Activated CD8-positive, alpha-beta memory T cell treated with anti-CD3 and anti-CD28 coated beads for 48 hours (primary cell): Measurements from ENCODE around the gene AKAP6.

Experiments used
- DNase-seq, 3 experiments: peaks; one replicate each; pipeline ENCODE4 v3.0.0-alpha.2; 2020; ENCODE audit warnings: low read depth in 2 of 3, low spot score in 2 of 3

The AKAP6 gene

DNA sequence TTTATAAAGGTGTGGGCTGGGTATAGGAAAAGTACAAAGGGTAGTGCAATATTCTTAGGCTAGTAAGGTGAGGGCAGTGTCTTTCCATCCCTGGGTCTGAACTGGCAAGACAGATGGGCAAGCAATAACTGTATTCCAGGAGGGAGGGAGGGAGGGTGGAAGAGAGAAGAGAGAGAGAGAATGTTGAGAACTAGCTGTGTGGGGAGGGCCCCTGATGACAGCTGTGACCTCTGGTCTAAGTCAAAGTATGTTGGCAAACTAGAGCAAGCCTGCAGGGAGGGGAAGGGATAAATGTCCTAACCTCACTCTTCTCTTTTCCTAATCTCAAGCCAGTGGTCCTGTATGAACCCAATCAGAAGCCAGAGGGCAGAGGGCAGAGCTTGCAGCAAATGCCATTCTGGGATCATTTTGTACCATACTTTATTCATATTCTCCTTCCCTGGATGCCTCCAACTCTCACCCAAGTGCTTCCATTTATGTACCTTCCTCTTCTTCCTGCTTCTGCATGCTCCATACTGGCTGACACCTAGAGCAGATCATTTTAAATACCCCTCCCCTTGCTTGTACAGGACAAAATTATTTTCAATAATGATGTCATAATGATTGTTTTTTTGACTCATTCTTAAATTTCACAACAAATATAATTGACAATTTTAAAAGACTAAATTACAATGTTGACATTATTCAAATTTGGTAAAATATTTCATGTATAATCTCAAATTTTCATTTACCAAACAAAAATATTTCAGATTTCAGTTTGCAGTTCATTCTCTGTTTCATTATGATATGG lies 75.9 kb downstream of the AKAP6 start:
- no peak for DNase-seq

DNA sequence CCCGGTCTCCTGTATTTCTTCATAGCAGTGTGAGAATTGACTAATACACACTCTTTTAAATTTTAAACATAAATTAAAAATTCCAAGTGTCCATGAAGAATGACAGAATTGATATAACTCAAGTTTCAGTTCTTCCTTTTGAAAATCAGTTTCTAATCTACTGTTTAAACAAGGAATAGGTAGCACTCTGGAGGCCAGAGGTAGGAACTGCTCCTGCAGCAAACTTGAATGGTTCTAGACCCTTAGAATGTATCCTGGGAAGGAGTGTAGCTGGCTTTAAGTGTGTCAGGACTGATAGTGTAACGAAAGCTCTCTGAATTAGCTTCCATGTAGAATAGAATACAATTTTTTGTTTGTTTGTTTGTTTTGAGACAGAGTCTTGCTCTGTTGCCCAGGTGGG lies 76.8 kb downstream of the AKAP6 start:
- DNase-seq = no peak

DNA sequence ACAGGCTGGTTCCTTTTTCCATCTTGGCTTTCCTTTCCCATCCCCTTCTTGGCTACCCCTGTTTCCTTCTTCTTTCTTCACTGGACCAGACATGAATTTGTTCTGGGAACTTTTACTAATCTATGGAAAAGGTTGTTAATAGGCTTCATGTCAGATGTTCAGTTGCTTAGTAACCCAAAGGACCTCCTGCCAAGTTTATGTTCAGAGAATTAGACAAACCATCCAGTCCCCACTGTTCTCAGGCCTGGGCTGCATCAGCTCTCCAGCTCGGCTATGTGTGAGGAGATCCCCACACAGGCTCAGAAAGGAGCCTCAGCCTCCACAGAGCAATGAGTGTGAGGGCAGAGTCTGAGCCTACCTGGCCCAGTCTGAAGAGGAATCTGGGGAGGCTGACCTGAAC lies 78.0 kb downstream of the AKAP6 start:
- DNase-seq = no peak

DNA sequence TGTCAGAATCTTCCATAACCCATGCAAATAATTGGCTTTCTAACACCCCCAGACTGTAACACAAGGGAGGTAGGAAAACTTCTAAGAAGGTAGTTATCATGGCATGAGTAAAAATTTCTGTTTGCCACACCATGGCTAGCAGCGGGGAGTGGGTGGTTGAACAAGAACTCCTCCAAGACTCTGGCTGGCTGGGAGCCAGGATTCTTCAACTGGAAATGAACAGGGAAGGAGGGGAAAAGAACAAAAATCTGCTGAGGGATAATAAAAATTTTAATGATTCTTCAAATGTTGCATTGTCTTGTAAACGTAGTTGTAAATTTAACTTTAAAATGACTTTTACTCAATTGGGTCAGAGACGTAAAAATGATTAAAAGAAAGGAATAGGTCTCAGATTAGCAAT lies 78.9 kb downstream of the AKAP6 start:
- DNase-seq = no peak

DNA sequence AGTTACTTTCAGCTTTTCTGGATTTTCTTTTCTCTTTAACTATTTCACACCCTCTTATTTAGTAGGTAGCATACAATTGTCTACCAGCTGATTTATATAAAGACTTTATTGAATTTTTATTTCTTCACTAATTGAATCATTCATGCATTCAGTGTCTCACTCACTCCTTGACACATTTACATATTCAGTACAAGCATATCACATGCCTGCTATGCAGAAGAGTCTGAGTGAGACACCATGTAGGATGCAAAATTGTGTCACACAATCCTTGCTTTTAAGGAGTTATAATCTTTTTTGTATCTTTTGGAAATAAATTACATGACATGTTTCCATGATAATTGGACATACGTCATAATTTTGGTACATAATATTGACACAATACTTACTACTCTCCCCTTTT lies 83.0 kb downstream of the AKAP6 start:
- DNase-seq = no peak

DNA sequence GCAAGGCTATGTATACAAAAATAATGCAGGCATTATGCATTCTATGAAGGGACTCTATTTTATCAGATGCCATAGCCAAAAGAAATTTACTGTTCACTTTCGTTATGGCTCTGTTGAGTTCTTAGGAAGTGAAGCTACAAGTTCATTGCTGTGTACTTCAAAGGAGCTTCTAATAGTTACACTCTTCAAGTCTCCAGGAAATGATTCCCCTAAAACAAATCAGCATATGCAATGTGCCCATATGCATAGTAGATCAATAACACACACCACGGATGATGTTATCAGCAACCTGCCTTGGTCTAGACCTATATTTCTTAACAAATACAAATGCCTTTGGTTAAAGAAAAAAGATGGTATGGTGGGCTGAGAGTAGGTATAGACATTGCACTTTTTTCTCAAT lies 83.4 kb downstream of the AKAP6 start:
- DNase-seq = no peak

DNA sequence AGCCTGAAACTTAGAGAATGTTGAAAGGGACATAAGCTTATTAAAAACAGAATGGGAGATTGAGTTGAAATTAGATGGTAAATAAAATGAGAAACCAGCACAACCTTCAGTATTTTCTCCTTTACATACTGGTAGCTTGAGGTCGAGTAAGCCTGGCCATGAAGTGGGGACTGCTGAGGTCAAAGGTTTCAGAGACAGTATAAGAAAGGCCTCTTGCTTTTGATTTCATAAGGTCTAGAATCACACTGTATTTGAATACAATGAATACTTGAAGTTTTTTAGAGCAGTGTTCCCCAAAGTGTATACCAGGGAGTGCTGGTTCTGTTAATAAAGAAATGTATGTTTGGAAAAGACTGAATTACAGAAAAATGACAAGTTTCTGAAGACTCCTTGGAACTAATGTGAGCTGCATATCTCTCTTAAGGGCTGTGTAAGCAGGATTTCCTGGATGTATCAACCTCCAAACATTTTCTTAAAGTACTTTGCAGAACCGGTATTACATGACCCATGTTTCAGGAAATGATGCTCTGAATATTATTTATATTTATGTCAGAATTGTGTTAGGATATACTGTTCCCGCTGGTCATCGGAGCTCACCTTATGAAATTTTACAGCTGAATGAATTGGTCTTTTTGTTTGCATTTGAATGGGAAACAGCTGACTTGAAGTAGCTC lies 85.0 kb downstream of the AKAP6 start:
- no peak for DNase-seq

DNA sequence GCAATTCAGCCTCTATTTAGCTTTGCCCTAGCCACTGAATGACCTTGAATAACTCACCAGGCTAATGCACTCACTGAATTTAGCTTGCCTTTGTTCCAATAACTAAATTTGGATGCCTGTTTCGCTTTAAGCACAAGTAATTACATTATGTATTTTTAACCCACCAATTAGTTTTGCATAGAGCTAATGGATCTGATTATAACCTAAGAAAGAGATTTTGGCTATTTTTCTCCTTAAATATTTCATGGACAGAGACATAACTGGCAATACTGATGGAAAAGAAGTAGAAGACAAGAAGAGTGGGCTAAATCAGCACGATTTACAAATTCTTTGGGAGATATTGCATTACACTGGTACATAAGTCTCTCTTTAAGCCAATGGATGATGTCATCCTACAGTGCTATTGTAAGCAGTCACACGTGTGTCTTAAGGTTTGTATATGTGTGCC lies 85.7 kb downstream of the AKAP6 start:
- no peak for DNase-seq

DNA sequence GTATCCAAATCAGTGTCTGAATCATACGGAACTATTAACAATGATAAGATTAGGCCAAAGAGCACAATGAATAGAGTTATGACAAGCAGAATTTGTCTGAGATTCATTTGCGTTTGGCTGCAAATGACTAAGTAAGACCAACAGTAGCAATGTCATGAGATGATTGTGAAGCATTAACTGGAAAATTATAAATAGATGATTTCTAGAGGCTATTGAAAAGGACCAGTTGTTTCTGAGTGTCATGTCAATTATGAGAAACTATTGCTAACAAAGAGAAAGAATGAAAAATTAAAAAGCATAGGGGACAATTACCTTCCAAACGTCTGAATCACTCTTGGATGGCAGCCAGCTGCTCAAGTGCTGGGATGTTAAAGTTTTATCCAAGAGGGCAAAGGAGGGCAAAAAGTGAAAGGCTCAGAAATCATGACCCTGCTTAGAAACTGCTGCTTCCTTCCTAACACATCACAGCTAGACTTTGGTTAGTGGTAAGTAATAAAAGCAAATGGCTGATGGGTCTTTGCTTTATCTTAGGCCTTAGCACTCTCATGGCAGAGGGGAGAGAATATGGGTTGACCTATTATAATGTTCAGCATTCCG lies 89.0 kb downstream of the AKAP6 start:
- DNase-seq = no peak

DNA sequence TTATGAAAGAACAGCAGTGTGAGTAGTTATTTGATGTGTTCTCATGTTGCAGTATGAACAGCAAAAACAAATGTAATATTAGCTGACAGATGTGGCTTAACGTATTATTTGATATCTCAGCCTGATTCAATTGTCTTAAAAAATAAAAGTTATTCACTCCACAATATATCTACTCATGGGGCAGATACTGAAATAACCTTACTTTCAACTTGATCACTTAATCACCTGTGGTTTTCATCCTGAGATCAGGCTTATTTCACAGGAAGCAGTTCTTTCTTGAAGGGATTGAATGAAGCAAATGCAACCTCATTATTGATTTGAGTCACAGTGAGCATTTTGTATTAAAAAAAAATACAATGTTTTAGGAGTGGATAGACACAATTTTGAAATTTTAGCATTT lies 90.3 kb downstream of the AKAP6 start:
- DNase-seq = no peak

DNA sequence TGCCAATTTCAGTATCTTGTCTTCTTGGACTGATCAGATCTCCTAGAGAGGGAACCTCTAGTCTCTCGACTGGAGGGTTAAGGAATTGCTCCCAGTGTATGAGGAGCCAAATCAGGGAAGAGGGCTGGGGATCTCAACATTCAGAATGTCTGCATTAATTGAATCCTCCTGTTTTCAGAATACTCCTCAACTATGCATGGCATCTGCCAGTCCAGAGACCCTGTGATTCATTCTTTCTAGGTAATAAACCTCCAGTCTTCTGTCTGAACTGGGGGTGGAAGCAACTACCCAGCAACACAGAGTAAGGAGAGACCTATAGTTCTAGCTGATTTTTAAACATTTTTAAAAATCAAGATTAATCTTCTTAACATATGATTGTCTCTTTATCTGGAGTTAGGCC lies 92.7 kb downstream of the AKAP6 start:
- no peak for DNase-seq

DNA sequence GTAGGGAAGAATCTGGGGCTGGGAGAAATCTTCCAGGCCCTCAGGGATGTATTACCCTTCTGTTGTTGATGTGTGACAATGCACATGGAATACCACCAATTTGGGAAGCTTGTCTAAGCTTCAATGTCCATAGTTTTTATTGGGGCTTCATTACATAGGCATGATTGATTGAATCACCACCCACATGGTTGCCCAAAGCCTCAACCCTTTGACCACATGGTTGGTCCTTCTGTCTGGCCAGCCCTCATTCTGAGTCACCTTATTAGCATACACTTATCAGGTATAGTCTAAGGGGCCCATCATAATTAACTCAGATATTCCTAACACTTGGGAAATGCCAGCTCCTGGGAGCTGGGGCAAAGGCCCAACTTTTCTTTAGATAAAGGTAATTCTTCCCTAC lies 93.3 kb downstream of the AKAP6 start:
- DNase-seq = no peak

DNA sequence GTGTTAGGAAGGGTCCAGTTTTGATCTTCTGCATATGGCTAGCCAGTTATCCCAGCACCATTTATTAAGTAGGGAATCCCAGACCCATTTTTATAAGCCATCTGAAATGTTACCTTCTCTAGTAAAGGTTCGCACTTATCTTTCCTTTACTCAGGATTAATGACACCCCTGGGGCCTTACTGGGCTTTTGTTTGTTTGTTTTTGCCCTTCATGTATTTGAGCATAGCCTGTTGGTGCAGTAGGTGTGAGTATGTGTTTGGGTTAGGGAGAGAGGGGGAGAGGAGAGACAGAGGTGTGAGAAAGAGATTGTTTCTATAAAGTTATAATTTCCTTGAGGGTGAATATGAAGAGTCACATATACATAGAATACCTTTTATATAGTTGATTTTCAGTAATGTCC lies 96.9 kb downstream of the AKAP6 start:
- DNase-seq = no peak

DNA sequence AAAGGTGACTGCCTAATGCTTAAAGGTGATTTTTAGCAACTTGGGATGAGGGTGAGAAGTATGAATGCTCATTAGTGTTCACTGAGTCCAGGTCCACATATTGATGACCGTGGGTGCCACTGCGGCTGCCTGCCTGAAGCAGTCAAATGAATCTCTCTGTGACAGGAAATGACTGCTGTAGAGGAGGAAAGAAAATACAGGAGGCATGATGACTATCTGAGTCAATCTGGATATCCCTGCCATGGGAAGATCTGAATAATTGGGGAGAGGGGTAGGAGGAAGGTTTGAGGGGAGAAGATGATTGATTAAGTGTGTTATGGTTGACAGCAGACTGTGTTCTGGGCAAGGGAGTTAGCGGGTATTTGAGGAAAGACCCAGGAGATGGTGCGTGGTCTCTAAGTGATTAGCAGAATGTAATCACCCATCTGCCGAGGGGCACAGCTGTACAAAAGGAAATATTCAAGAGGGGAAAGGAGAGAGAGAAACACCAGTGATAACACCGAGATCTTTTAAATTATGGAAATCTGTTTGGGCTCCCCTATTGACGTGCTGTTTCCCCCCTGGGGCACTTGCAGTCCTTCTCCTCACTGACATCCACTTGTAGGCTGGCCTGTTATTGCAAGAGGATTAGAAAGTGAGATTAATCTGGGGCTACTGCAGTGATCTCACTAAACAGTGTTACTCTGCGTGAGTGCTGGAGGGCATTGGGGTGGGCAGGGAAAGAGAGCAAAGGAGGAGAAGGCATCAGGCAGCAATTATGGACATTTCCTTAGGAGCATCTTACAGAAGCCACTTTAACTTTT lies 97.7 kb downstream of the AKAP6 start:
- no peak for DNase-seq

DNA sequence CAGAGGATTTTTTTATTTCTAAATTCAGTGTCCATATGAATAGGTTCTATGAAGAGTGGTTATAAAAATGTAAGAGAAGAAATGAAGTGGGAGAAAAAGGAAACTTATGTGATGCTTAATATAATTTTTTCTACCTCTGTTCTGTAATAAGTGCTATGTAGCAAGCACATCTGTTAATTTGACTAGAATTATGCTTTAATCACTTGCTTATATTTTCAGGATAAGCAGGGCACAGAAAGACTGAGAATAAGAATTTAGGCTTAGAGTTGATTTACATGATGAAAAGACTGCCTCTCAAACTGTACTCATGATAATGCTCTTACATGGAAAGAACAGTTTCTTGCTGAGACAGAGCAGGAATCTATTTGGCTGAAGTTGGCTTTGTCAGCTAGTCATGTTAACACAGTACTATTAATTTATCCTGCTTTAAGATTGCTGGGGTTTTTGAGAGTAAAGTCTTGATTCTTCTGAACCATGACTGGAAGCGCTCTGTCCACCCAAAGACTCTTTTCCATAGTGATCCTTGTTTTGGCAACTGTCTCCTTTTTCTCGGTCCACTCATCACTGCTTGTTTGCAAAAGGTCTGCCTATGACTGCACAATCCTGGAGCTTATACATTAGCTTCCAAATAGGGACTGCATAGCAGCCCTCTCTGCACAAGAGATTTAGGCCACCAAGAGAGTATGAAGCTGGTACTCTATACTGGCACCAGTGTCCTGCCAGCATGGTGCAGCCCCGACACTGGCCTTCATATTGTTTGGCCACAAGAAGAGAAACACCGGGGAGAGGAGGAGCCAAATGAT lies 98.8 kb downstream of the AKAP6 start:
- no peak for DNase-seq

DNA sequence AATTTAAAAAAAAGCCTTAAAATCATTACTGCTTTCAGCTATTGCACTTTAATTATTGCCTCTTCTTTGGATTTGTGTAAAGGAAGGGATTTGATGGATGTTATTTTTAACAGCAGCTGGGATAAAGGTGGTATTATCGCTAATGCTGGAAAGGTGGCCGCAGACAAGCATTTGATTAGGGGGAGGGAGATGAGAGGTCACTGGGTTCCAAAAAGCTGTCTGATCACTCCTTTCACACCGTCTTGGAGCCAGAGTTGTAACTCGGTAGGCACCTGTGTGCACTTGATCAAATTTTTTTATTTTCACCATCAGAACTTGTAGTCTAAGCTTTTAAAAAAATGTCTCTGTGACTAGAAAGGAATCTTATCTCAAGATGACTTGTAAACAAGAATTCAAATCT lies 99.8 kb downstream of the AKAP6 start:
- DNase-seq = no peak

DNA sequence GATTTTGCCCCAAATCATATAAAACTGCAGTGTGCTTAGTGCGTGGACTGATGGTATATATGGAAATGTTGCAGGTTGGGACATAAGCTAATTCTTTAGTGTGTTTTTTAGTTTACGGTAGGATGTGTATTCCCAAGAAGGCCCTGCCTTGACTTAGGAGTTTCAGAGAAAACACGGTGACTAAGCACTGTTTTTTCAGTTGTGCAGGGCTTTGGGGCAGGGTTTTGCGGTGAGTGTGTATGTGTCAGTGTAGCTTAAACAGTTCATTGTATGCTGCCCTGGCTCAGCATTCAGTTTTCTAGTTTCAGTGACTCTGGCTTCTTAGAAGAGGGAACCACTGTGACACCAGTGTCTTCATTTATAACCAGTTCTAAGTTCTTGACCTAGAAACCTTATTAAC lies 101.2 kb downstream of the AKAP6 start:
- DNase-seq = no peak

DNA sequence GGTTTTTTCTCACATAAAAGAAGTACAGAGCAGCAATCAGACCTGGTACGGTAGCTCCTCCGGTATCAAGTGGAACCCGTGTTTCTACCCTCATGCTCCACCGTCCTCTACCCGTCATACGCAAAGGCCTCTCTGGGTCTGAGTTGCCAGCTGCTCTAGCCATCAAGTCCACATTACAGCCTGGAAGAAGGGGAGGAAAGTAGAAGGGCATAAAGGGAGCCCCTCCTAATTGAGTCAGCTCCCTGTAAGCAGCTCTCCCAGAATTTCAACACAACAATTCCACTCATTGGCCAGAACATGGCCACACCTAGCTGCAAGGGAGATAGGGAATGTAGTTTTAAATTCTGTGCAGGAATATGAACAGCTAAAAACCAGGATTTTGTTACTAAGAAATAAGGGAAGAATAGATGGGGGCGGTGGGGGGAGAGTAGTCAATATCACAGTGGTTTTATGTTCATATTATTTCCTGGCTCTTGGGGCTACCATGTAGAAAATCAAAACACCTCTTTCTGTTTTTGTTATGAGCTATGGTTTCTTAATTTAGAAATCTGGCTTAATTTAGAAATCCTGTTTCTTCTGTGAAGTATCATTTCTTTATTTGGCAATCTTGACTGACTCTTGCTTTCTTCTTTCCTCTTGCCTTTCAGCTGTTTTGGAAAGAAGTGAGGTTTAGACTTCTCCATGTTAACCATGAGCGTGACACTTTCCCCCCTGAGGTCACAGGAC lies 103.9 kb downstream of the AKAP6 start:
- no peak for DNase-seq

DNA sequence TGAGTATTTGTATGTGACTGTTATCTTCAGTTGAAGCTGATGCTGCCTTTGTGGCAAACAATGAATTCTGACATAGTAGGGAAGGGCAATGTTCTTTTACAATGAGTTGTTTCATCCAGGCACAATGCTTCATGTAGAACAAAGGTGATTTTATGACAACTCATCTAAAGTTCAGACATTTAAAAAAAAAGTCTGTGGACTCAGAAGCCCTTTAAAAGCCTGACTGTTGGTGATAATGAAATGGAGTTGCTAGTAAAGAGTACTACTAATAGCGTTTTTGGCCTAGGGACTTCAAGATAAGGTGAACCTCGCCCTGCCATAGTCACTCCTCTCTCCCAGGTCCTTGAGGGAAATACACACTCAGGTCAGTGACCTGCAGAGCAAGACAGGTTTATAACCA lies 105.1 kb downstream of the AKAP6 start:
- no peak for DNase-seq

DNA sequence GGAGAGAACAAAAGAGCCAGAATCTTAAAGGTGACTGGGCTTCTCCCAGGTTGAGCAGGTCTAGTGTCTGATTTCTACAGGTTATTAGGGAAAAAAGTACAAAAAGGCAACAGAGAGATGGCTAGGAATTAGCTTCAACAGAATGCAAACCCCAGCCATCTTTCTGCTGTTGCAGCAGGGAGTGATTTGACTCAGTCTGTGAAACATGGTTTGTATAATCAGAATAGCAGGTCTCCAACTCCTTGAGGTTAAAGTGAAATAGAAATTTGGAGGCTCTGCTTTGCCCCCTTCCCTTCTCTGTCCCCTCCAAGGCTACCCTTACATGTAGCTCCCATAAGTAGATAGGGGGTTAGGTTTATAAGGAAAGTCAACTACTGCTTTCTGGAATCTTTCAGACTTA lies 105.8 kb downstream of the AKAP6 start:
- DNase-seq = no peak
